CD4-positive, alpha-beta memory T cell (primary cell): ENCODE results near the gene HIBADH. TPM values are rescaled to one million over a fixed set of nuclear protein-coding genes. Genes with fewer than 3 reads are reported as not detected.
A peak's percentile ranks its signal among the peaks of the same experiment; 100 is the strongest.

Source experiments
- CTCF ChIA-PET: fragments of 350-600 bp; sonication (Branson Sonifier 250); formaldehyde crosslinking; loops from one replicate; lab custom pipeline; 2021; ENCODE audit warnings: inconsistent platforms; ENCODE audit not compliant: partially characterized antibody; lab: Charles Lee
- POLR2A ChIA-PET: fragments of 350-600 bp; sonication (Branson Sonifier 250); formaldehyde crosslinking; loops from one replicate; lab custom pipeline; 2021; ENCODE audit not compliant: partially characterized antibody; lab: Charles Lee
- DNase-seq, 5 donors: peaks; one replicate each; pipeline versions ENCODE4 v3.0.0 to v3.0.0-alpha.2; 2020 to 2022; ENCODE audit warnings: mixed read lengths in 1 of 5
- H3K27ac ChIP-seq: one replicate; pipeline ENCODE4 v1.7.0; 2013; ENCODE audit warnings: low read depth, low read length
- H3K27me3 ChIP-seq: 2 replicates; pipeline ENCODE4 v1.7.0; 2013; ENCODE audit warnings: mild to moderate bottlenecking, low read length, moderate library complexity; ENCODE audit not compliant: insufficient read depth
- H3K36me3 ChIP-seq: 2 replicates; pipeline ENCODE4 v1.7.0; 2013; ENCODE audit warnings: mild to moderate bottlenecking, low read length, moderate library complexity; ENCODE audit not compliant: insufficient read depth
- H3K4me1 ChIP-seq: 2 replicates; pipeline ENCODE4 v1.7.0; 2013; ENCODE audit warnings: mild to moderate bottlenecking, low read length, moderate library complexity; ENCODE audit not compliant: insufficient read depth
- H3K4me3 ChIP-seq, 2 donors: one replicate each; pipeline ENCODE4 v1.7.0; 2013; ENCODE audit warnings: low read length in 2 of 2, mild to moderate bottlenecking in 1 of 2
- H3K9me3 ChIP-seq, 2 donors: one replicate each; pipeline ENCODE4 v1.7.0; 2013; ENCODE audit warnings: low read length in 2 of 2, control low read depth in 1 of 2; ENCODE audit not compliant: control insufficient read depth in 1 of 2
- H3K27ac Mint-ChIP-seq, 7 donors: one replicate each; pipeline ENCODE4 v1.8.0; 2020 to 2021; ENCODE audit warnings: mixed read lengths in 7 of 7, mild to moderate bottlenecking in 6 of 7, inconsistent platforms in 3 of 7, moderate library complexity in 3 of 7
- H3K27me3 Mint-ChIP-seq, 2 donors: one replicate each; pipeline ENCODE4 v1.8.0; 2020 to 2021; ENCODE audit warnings: mixed read lengths in 2 of 2
- H3K36me3 Mint-ChIP-seq, 2 donors: one replicate each; pipeline ENCODE4 v1.8.0; 2020 to 2021; ENCODE audit warnings: mixed read lengths in 2 of 2, inconsistent platforms in 1 of 2, mild to moderate bottlenecking in 1 of 2
- H3K4me1 Mint-ChIP-seq, 4 donors: one replicate each; pipeline ENCODE4 v1.8.0; 2020 to 2021; ENCODE audit warnings: mixed read lengths in 4 of 4, mild to moderate bottlenecking in 1 of 4
- H3K4me3 Mint-ChIP-seq, 8 donors: one replicate each; pipeline ENCODE4 v1.8.0; 2020 to 2021; ENCODE audit warnings: mixed read lengths in 8 of 8, mild to moderate bottlenecking in 7 of 8, moderate library complexity in 6 of 8, inconsistent platforms in 3 of 8
- H3K9me3 Mint-ChIP-seq, 8 donors: one replicate each; pipeline ENCODE4 v1.8.0; 2020 to 2021; ENCODE audit warnings: mixed read lengths in 8 of 8, mild to moderate bottlenecking in 5 of 8, inconsistent platforms in 3 of 8, moderate library complexity in 1 of 8
- intact Hi-C: fragments of 100-400 bp; cut with micrococcal nuclease; formaldehyde crosslinking; loops from one replicate; pipeline ENCODE4 v1.15.1; 2023
- polyA plus RNA-seq, 2 donors: library from polyadenylated mRNA; unstranded; fragments of 300-500 nt; fragmentation: Illumina TruSeq; gene quantifications; one replicate each; pipeline ENCODE4 v1.2.3, GENCODE V29; 2021
- total RNA-seq, 2 experiments: library from RNA; stranded (reverse); gene quantifications; one replicate each; pipeline ENCODE4 v1.2.3, GENCODE V29; 2021

Gene HIBADH
- total and polyA plus RNA-seq, 4 experiments from 2014 or later, result 13.6 to 51.3 (median 21.2) TPM

- peaks cover 0 to 10% of the 10 kb centered on the region in 2 donors for H3K36me3 Mint-ChIP-seq
- intact Hi-C loops, result loop anchor here (1.0 to 5.0 kb wide), 2 partner anchors 364 to 380 kb away; no protein-coding TSS in a partner anchor
- Histone ChIP-seq H3K27me3 (no peaks in the 10 kb centered on the region), H3K4me3 (no peak overlapping the region), H3K4me1 (no peaks in the 10 kb centered on the region), H3K9me3 (no peaks in the 10 kb centered on the region), H3K36me3 (no peaks in the 10 kb centered on the region), H3K27ac (no peak overlapping the region)
- H3K4me1 Mint-ChIP-seq, result peaks cover 0 to 2% (median 0%) of the 10 kb centered on the region in 4 donors
- H3K27ac Mint-ChIP-seq, result no peak overlapping the region
- H3K4me3 Mint-ChIP-seq, result no peak overlapping the region
- POLR2A ChIA-PET, result no interaction called here
- DNase-seq, result peak in 4 of 5 donors; percentile 5 to 31 (median 15)
- CTCF ChIA-PET, result interaction anchor here (1.0 to 3.9 kb wide), 11 partner anchors 11 to 380 kb away, joined by 3 to 26 read pairs (median 4); no protein-coding TSS in a partner anchor
- H3K9me3 Mint-ChIP-seq, result no peaks in the 10 kb centered on the region
- no peaks in the 10 kb centered on the region for H3K27me3 Mint-ChIP-seq
Observed at GRCh38 chr7:27576360-27576944, 86.2 kb downstream of the HIBADH start.

- peaks cover 0 to 12% of the 10 kb centered on the region in 2 donors for H3K36me3 Mint-ChIP-seq
- H3K4me1 Mint-ChIP-seq, result no peaks in the 10 kb centered on the region
- POLR2A ChIA-PET, result no interaction called here
- no peaks in the 10 kb centered on the region for H3K27me3 ChIP-seq
- no peak overlapping the region for H3K4me3 ChIP-seq
- peaks cover 0 to 2% (median 0%) of the 10 kb centered on the region in 8 donors for H3K9me3 Mint-ChIP-seq
- H3K4me3 Mint-ChIP-seq, result no peak overlapping the region
- no peak overlapping the region for H3K27ac Mint-ChIP-seq
- intact Hi-C loops, result loop anchor here (1.0 to 5.0 kb wide), 2 partner anchors 363 to 379 kb away; no protein-coding TSS in a partner anchor
- no peaks in the 10 kb centered on the region for H3K4me1 ChIP-seq
- CTCF ChIA-PET, result interaction anchor here (1.1 to 3.9 kb wide), 4 partner anchors 12 to 379 kb away, joined by 3 to 26 read pairs (median 4); no protein-coding TSS in a partner anchor
- H3K27me3 Mint-ChIP-seq, result no peaks in the 10 kb centered on the region
- H3K9me3 ChIP-seq, result no peaks in the 10 kb centered on the region
- H3K36me3 ChIP-seq, result no peaks in the 10 kb centered on the region
- DNase-seq, result no peak
- no peak overlapping the region for H3K27ac ChIP-seq
Observed at GRCh38 chr7:27575613-27576012, 87.1 kb downstream of the HIBADH start.

GRCh38 chr7:27569106-27569505 is 93.6 kb downstream of the HIBADH start:
- Histone ChIP-seq H3K4me1 (no peaks in the 10 kb centered on the region), H3K27ac (no peak overlapping the region), H3K9me3 (peaks cover 0 to 3% of the 10 kb centered on the region in 2 donors), H3K27me3 (no peaks in the 10 kb centered on the region), H3K4me3 (no peak overlapping the region), H3K36me3 (no peaks in the 10 kb centered on the region)
- no peaks in the 10 kb centered on the region for H3K4me1 Mint-ChIP-seq
- POLR2A ChIA-PET, result no interaction called here
- intact Hi-C loops, result no loop called here
- H3K36me3 Mint-ChIP-seq, result peaks cover 11 to 41% of the 10 kb centered on the region in 2 donors
- CTCF ChIA-PET, result interaction anchor here (1.5 kb wide), 1 partner anchor 358 kb away, joined by 4 read pairs; no protein-coding TSS in a partner anchor
- DNase-seq, result no peak
- H3K4me3 Mint-ChIP-seq, result no peak overlapping the region
- H3K27me3 Mint-ChIP-seq, result no peaks in the 10 kb centered on the region
- peaks cover 2 to 26% (median 8%) of the 10 kb centered on the region in 8 donors for H3K9me3 Mint-ChIP-seq
- no peak overlapping the region for H3K27ac Mint-ChIP-seq

GRCh38 chr7:27567266-27567665 is 95.4 kb downstream of the HIBADH start:
- intact Hi-C loops, result no loop called here
- no peaks in the 10 kb centered on the region for H3K4me1 ChIP-seq
- Mint-ChIP-seq H3K27me3 (no peaks in the 10 kb centered on the region), H3K27ac (peak overlapping the region in 1 of 7 donors; percentile 41), H3K4me3 (no peak overlapping the region), H3K9me3 (peaks cover 2 to 34% (median 10%) of the 10 kb centered on the region in 8 donors), H3K4me1 (no peaks in the 10 kb centered on the region), H3K36me3 (peaks cover 14 to 47% of the 10 kb centered on the region in 2 donors)
- DNase-seq, result no peak
- no peak overlapping the region for H3K4me3 ChIP-seq
- H3K36me3 ChIP-seq, result no peaks in the 10 kb centered on the region
- CTCF ChIA-PET, result no interaction called here
- H3K9me3 ChIP-seq, result peaks cover 0 to 3% of the 10 kb centered on the region in 2 donors
- H3K27ac ChIP-seq, result no peak overlapping the region
- POLR2A ChIA-PET, result no interaction called here
- H3K27me3 ChIP-seq, result no peaks in the 10 kb centered on the region

DNA sequence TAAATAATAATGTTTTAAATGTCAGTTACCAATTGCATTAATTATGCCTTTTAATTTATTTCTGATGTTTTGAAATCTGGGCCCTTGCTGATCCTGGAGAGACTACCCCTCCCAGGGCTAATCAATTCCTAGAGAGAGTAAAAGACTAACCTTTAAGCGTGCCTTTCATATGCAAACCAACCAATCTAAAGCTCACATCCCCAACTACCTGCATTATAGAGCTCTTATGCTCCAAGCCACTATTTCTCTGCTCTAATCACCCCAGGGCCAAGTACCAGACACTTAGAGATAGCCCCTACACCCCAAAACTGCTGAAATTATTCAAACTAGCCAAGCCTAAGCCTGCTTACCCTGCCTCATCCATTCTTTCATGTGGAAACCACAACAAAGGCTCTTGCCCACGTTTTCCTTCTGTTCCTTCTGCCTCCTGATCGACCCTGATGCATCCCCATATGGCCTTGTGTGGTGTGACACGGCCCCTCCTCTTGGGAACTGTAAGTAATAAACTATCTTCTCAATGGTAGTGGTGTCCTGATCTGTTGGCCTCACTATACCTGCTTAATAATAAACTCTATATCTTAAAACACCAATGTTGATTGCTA is 97.7 kb downstream of the HIBADH start:
- Histone ChIP-seq H3K4me3 (no peak overlapping the region), H3K4me1 (no peaks in the 10 kb centered on the region), H3K27me3 (no peaks in the 10 kb centered on the region), H3K9me3 (peaks cover 0 to 3% of the 10 kb centered on the region in 2 donors), H3K36me3 (no peaks in the 10 kb centered on the region), H3K27ac (no peak overlapping the region)
- no peak overlapping the region for H3K27ac Mint-ChIP-seq
- H3K4me3 Mint-ChIP-seq, result no peak overlapping the region
- intact Hi-C loops, result no loop called here
- H3K27me3 Mint-ChIP-seq, result no peaks in the 10 kb centered on the region
- peaks cover 2 to 34% (median 9%) of the 10 kb centered on the region in 8 donors for H3K9me3 Mint-ChIP-seq
- ChIA-PET POLR2A (no interaction called here), CTCF (interaction anchor here (1.0 kb wide), 1 partner anchor 369 kb away, joined by 3 read pairs; no protein-coding TSS in a partner anchor)
- peaks cover 11 to 39% of the 10 kb centered on the region in 2 donors for H3K36me3 Mint-ChIP-seq
- no peak for DNase-seq
- H3K4me1 Mint-ChIP-seq, result no peaks in the 10 kb centered on the region

DNA sequence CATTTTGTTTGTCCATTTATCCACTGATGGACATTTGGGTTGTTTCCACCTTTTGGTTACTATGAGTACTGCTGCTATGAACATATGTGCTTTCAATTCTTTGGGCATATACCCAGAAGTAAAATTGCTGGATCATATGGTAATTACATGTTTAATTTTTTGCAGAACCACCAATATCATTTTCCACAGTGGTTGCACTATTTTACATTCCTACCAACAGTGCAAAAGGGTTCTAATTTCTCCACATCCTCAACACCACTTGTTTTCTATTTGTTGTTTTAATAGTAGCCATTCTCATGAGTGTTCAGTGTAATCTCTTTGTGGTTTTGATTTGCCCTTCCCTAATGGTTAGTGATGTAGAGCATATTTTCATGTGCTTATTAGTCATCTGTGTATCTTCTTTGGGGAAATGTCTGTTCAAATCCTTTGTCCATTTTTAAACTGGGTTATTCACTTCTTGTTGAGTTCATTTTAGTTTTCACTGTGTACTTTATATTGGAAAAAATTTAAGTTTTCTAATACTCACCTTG is 101.9 kb downstream of the HIBADH start:
- intact Hi-C loops, result no loop called here
- H3K4me3 Mint-ChIP-seq, result no peak overlapping the region
- H3K27ac Mint-ChIP-seq, result no peak overlapping the region
- peaks cover 3 to 24% of the 10 kb centered on the region in 2 donors for H3K36me3 Mint-ChIP-seq
- ChIA-PET CTCF (no interaction called here), POLR2A (no interaction called here)
- DNase-seq, result no peak
- H3K27me3 Mint-ChIP-seq, result no peaks in the 10 kb centered on the region
- Histone ChIP-seq H3K36me3 (no peaks in the 10 kb centered on the region), H3K9me3 (peaks cover 0 to 3% of the 10 kb centered on the region in 2 donors), H3K4me1 (no peaks in the 10 kb centered on the region), H3K27ac (no peak overlapping the region), H3K4me3 (no peak overlapping the region), H3K27me3 (no peaks in the 10 kb centered on the region)
- H3K4me1 Mint-ChIP-seq, result no peaks in the 10 kb centered on the region
- peaks cover 0 to 23% (median 5%) of the 10 kb centered on the region in 8 donors for H3K9me3 Mint-ChIP-seq

DNA sequence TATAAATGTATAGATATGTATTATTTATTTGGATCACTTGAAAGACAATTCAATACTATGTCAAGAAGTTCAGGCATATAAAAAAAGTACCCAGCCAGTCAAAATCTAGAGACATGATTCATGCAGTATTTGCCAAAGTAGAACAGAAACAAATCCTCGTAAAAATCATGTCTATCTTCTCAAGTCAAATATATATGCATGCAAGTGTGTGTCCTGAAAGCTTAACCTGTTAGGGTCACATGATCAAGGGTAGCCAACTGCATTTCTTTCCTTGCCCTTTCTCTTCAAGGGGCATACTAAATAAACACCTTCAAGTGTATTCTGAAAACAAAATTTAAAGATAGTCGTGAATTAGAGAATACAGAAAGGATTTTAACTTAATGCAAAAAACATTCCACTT is 107.0 kb downstream of the HIBADH start:
- ChIA-PET POLR2A (no interaction called here), CTCF (interaction anchor here (0.7 kb wide), 1 partner anchor 37 kb away, joined by 3 read pairs; no protein-coding TSS in a partner anchor)
- Mint-ChIP-seq H3K4me3 (no peak overlapping the region), H3K27ac (no peak overlapping the region), H3K4me1 (no peaks in the 10 kb centered on the region), H3K9me3 (no peaks in the 10 kb centered on the region), H3K27me3 (no peaks in the 10 kb centered on the region), H3K36me3 (peaks cover 0 to 7% of the 10 kb centered on the region in 2 donors)
- H3K4me3 ChIP-seq, result no peak overlapping the region
- H3K27ac ChIP-seq, result no peak overlapping the region
- intact Hi-C loops, result no loop called here
- H3K9me3 ChIP-seq, result no peaks in the 10 kb centered on the region
- H3K4me1 ChIP-seq, result no peaks in the 10 kb centered on the region
- DNase-seq, result no peak
- no peaks in the 10 kb centered on the region for H3K27me3 ChIP-seq
- H3K36me3 ChIP-seq, result no peaks in the 10 kb centered on the region
